Cardiac muscle cell (in vitro differentiated cells and primary cell): ENCODE data around the gene LAD1. TPM values are rescaled to one million over a fixed set of nuclear protein-coding genes. Genes with fewer than 3 reads are reported as not detected.

Experiments
- DNase-seq, 2 donors: peaks; one replicate each; pipeline versions ENCODE4 v3.0.0 to v3.0.0-alpha.2; 2010 to 2017; ENCODE audit warnings: low read depth in 1 of 2, low spot score in 1 of 2
- H3K27ac ChIP-seq: fragments of 200-600 bp; sonication (generic); 2 replicates; pipeline ENCODE4 v1.5.1; 2016
- H3K27me3 ChIP-seq: fragments of 200-600 bp; sonication (generic); 2 replicates; pipeline ENCODE4 v1.6.0; 2016; ENCODE audit warnings: control low read depth
- H3K36me3 ChIP-seq: fragments of 200-600 bp; sonication (generic); 2 replicates; pipeline ENCODE4 v1.5.1; 2016; ENCODE audit warnings: control low read depth
- H3K4me1 ChIP-seq: fragments of 200-600 bp; sonication (generic); 2 replicates; pipeline ENCODE4 v1.8.1; 2017; ENCODE audit warnings: low read depth, mild to moderate bottlenecking, mixed run types
- H3K4me3 ChIP-seq: fragments of 200-600 bp; sonication (generic); 2 replicates; pipeline ENCODE4 v1.5.1; 2016; ENCODE audit warnings: mild to moderate bottlenecking
- H3K9me3 ChIP-seq: fragments of 200-600 bp; sonication (generic); 2 replicates; pipeline ENCODE4 v1.5.1; 2017; ENCODE audit warnings: low read depth, mild to moderate bottlenecking, control low read depth
- polyA plus RNA-seq: library from polyadenylated mRNA; unstranded; fragments of >200 nt; fragmentation: Nextera tagmentation; extraction: Ambion mirVana; gene quantifications from 2 replicates; pipeline ENCODE4 v1.2.1, GENCODE V29; 2016
- total RNA-seq: library from RNA; depleted of rRNA; stranded (reverse); fragments of >200 nt; gene quantifications from 2 replicates; pipeline ENCODE4 v1.2.3, GENCODE V29; 2016
- TF ChIP-seq, protein P1 (sequence below): IDR thresholded peaks from 2 replicates; pipeline ENCODE4 v1.5.1; 2012; ENCODE audit warnings: low read depth, mild to moderate bottlenecking, low read length

The LAD1 gene
- total and polyA plus RNA-seq, 2 experiments from 2014 or later: 8.2 to 12.6 TPM

- Histone ChIP-seq H3K9me3 (no peaks in the 10 kb centered on the region), H3K36me3 (no peaks in the 10 kb centered on the region), H3K4me3 (no peak overlapping the region), H3K4me1 (peaks cover 3% of the 10 kb centered on the region), H3K27ac (no peak overlapping the region), H3K27me3 (no peaks in the 10 kb centered on the region)
- no peak for DNase-seq
- TF ChIP-seq, protein P1, sequence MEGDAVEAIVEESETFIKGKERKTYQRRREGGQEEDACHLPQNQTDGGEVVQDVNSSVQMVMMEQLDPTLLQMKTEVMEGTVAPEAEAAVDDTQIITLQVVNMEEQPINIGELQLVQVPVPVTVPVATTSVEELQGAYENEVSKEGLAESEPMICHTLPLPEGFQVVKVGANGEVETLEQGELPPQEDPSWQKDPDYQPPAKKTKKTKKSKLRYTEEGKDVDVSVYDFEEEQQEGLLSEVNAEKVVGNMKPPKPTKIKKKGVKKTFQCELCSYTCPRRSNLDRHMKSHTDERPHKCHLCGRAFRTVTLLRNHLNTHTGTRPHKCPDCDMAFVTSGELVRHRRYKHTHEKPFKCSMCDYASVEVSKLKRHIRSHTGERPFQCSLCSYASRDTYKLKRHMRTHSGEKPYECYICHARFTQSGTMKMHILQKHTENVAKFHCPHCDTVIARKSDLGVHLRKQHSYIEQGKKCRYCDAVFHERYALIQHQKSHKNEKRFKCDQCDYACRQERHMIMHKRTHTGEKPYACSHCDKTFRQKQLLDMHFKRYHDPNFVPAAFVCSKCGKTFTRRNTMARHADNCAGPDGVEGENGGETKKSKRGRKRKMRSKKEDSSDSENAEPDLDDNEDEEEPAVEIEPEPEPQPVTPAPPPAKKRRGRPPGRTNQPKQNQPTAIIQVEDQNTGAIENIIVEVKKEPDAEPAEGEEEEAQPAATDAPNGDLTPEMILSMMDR: no peak
These were observed 48.8 kb downstream of the LAD1 start for GRCh38 chr1:201350361-201350725.

- Histone ChIP-seq H3K4me1 (peaks cover 3% of the 10 kb centered on the region), H3K27me3 (no peaks in the 10 kb centered on the region), H3K4me3 (no peak overlapping the region), H3K36me3 (no peaks in the 10 kb centered on the region), H3K9me3 (no peaks in the 10 kb centered on the region), H3K27ac (no peak overlapping the region)
- TF ChIP-seq, protein P1: no peak
- no peak for DNase-seq
These were observed 50.0 kb downstream of the LAD1 start for GRCh38 chr1:201349092-201349491.

- peak; percentile 47 to 87 for DNase-seq
- Histone ChIP-seq H3K4me3 (no peak overlapping the region), H3K36me3 (no peaks in the 10 kb centered on the region), H3K27ac (no peak overlapping the region), H3K4me1 (peaks cover 3% of the 10 kb centered on the region), H3K9me3 (no peaks in the 10 kb centered on the region), H3K27me3 (no peaks in the 10 kb centered on the region)
- TF ChIP-seq, protein P1: peak; percentile 69
These were observed 50.9 kb downstream of the LAD1 start for GRCh38 chr1:201348211-201348566.

DNA sequence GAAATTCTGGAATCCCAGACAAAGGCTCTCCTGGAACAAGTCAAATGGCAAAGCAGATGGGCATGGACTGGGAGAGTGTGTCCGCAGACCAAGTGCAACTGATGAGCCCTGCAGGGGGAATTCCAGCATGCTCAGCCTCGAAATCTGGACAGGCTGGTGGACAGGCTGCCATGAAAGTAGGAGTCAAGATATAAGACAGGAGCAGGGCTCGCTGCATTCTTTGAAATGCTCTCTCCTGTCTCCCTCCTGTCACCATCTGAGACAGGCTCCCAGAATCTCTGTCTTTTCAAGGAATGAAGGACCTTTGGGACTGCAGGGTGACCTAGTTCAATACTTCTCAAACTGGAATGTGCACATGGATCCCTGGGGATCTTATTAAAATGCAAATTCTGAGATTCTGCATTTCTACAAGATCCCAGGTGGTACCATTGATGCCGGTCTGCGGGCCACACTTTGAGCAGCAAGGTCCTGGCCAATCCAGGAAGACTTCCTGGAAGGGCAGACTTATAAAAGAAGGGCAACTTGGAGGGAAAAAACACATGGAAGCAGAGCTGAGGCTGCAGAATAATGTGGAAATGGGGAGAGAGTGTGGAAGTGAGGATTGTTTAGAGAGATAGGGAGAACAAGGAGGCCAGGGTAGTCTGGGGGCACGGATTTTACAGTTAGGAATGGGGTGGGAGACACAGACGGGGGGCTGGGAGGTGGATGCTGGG, 51.5 kb downstream of the LAD1 start:
- Histone ChIP-seq H3K4me1 (peaks cover 3% of the 10 kb centered on the region), H3K9me3 (no peaks in the 10 kb centered on the region), H3K36me3 (no peaks in the 10 kb centered on the region), H3K27me3 (no peaks in the 10 kb centered on the region), H3K4me3 (no peak overlapping the region), H3K27ac (no peak overlapping the region)
- TF ChIP-seq, protein P1: no peak
- no peak for DNase-seq

DNA sequence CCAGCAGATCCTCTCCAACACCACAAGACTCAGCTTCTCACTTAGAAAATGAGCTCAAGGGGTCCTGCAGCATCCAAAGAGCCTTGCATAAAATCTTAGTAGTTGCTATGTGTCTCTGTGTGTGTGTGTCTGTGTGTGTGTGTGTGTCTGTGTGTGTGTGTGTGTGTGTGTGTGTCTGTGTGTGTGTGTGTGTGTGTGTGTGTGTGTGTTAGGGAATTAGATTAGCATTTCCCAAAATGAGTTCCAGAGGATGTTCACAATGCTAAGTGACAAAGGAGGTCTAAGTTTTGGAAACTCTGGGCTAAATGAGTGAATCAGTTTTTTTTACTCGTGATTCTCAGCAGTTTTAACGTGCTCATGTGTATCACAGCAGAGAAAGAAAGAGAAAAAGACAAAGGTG, 52.1 kb downstream of the LAD1 start:
- TF ChIP-seq, protein P1: no peak
- Histone ChIP-seq H3K9me3 (no peaks in the 10 kb centered on the region), H3K4me1 (peaks cover 3% of the 10 kb centered on the region), H3K4me3 (no peak overlapping the region), H3K27ac (no peak overlapping the region), H3K27me3 (no peaks in the 10 kb centered on the region), H3K36me3 (no peaks in the 10 kb centered on the region)
- DNase-seq: no peak
